ENCODE data around the gene CYB5R2.

The CYB5R2 gene

DNA sequence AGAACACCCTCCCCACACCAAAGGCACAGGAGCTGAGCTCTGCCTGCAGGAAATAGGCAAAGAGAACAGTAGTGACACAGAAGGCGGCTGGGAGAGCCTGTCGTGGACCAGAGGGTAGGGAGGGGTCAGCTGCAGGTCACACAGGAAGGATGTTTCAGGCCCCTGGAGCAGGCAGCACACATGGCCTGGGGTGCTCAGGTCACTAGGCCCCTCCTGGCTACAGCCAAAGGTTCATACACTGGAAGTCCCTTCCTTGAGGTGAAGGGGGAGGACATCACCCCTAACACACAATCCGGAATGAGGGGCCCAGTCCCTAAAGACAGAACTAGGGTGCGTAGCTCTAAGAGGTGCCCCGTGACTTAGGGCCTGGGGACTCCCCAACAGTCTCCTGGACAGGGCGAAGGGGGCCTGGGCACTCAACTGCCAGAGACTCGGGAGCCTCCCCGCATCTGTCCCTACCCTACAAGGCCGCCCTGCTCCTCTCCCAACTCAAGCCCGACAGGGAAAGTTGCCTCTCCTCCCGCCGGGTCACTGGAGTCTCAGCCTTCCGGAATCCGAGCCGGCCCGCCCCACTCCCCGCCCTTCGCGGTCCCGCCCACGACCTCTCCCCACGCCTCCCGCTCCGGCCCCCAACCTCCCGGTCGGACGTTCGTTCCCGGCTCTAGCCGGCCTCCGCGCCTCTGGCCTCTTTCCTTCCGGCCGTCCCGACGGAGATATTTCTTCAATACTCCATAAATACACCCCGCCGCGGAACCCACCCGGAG lies at the start of gene CYB5R2:
Gene CYB5R2, minus strand, starts transcription at position 541 of the 764 bp plus-strand sequence. CDS start 675 bp downstream, outside the sequence.
- DNase-seq (ENCODE audit: low read depth): no peak
- H3K4me3 ChIP-seq (ENCODE audit: low read depth, low read length): no peak within 1 kb of the TSS
- TF ChIP-seq, protein P1, sequence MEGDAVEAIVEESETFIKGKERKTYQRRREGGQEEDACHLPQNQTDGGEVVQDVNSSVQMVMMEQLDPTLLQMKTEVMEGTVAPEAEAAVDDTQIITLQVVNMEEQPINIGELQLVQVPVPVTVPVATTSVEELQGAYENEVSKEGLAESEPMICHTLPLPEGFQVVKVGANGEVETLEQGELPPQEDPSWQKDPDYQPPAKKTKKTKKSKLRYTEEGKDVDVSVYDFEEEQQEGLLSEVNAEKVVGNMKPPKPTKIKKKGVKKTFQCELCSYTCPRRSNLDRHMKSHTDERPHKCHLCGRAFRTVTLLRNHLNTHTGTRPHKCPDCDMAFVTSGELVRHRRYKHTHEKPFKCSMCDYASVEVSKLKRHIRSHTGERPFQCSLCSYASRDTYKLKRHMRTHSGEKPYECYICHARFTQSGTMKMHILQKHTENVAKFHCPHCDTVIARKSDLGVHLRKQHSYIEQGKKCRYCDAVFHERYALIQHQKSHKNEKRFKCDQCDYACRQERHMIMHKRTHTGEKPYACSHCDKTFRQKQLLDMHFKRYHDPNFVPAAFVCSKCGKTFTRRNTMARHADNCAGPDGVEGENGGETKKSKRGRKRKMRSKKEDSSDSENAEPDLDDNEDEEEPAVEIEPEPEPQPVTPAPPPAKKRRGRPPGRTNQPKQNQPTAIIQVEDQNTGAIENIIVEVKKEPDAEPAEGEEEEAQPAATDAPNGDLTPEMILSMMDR (IDR thresholded peaks at IDR 0.05; ENCODE audit: low read depth, low read length): no peak
- TF ChIP-seq MYC (IDR thresholded peaks at IDR 0.05; ENCODE audit: low read depth, low read length) (no peak), POLR2A (IDR thresholded peaks at IDR 0.05; ENCODE audit: extremely low read depth, insufficient read length) (no peak)
- TF ChIP-seq, protein P2, sequence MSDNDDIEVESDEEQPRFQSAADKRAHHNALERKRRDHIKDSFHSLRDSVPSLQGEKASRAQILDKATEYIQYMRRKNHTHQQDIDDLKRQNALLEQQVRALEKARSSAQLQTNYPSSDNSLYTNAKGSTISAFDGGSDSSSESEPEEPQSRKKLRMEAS (IDR thresholded peaks at IDR 0.05; ENCODE audit: low read depth, low read length): no peak

DNA sequence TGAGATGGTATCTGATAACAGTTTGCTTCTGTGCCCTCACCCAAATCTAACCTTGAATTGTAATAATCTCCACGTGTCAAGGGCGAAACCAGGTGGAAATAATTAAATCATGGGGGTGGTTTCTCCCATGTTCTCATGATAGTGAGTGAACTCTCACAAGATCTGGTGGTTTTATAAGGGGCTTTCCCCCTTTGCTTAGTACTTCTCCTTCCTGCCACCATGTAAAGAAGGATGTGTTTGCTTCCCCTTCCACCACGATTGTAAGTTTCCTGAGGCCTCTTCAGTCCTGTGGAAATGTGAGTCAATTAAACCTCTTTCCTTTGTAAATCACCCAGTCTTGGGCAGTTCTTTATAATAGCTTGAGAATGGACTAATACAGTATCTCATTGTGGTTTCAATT lies 41.5 kb upstream of the CYB5R2 start:
- DNase-seq (ENCODE audit: low read depth): no peak
- no peak overlapping the region for H3K4me3 ChIP-seq (ENCODE audit: low read depth, low read length)
- TF ChIP-seq, protein P1 (IDR thresholded peaks at IDR 0.05; ENCODE audit: low read depth, low read length): no peak
- TF ChIP-seq, protein P2 (IDR thresholded peaks at IDR 0.05; ENCODE audit: low read depth, low read length): no peak
- TF ChIP-seq POLR2A (IDR thresholded peaks at IDR 0.05; ENCODE audit: extremely low read depth, insufficient read length) (no peak), MYC (IDR thresholded peaks at IDR 0.05; ENCODE audit: low read depth, low read length) (no peak)

DNA sequence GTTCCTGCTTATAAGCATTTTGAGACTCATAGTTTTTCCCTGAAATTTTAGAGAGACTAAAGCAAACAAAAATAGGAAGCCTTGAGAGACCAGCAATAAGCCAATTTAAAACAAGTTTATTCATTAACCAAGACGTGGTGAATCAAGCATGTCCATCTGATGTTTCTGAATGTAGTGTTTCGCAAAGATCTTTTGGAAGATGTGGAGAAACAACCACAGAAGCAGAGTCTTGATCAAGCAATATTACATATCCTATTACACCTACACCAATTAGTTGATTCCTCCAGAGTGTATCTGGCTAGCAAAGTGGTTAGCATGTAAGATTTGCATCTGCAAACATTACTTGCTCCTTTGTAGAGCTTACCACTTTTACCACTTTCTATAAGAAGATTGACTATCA lies 33.1 kb upstream of the CYB5R2 start, which contains the start of gene OVCH2:
Gene OVCH2, minus strand, starts transcription at position 101 of the 400 bp plus-strand sequence. Its CDS starts 83 bp downstream, at position 18.
- DNase-seq (ENCODE audit: low read depth): no peak
- H3K4me3 ChIP-seq (ENCODE audit: low read depth, low read length): no peak within 1 kb of the TSS
- no peak for TF ChIP-seq MYC (IDR thresholded peaks at IDR 0.05; ENCODE audit: low read depth, low read length)
- TF ChIP-seq, protein P1 (IDR thresholded peaks at IDR 0.05; ENCODE audit: low read depth, low read length): no peak
- no peak for TF ChIP-seq POLR2A (IDR thresholded peaks at IDR 0.05; ENCODE audit: extremely low read depth, insufficient read length)
- TF ChIP-seq, protein P2 (IDR thresholded peaks at IDR 0.05; ENCODE audit: low read depth, low read length): no peak

DNA sequence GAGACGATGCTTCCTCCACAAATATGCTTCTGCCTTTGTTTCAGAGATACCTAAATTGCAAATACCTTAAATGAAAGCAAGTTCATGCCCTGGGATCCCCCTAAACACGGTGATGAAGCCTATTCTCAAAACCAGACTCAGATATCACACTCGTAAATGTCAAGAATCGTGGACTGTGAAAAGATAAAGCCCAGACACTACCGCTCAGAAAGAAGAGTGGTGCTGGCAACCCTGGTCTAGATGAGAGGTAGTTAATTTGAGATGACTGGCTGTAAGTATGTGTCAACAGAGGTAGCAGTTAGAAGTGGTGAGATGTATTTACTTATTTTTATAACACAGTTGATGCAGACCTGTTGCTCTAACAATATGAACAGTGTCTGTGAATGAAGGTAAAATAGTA lies 30.4 kb upstream of the CYB5R2 start:
- TF ChIP-seq, protein P2 (IDR thresholded peaks at IDR 0.05; ENCODE audit: low read depth, low read length): no peak
- TF ChIP-seq POLR2A (IDR thresholded peaks at IDR 0.05; ENCODE audit: extremely low read depth, insufficient read length): no peak
- no peak for DNase-seq (ENCODE audit: low read depth)
- H3K4me3 ChIP-seq (ENCODE audit: low read depth, low read length): no peak overlapping the region

DNA sequence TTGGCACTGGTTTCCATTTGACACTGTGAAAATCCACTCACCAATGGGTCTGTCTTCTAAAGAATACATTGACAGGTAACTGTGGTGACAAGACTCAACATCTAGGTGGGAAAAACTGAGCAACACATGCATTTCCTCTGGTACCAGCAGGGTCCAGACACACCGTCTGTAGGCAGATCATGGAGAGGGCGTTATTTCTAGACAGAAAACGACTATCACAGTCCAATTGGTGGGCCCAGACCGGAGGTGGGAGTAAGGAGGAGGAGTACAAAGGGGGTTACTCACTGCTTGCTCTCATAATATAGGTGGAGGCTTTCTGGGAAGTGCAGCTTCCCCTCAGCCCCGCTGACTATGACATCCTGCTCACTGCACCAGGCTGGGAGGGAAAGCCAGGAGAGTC lies 23.1 kb upstream of the CYB5R2 start:
- TF ChIP-seq, protein P1 (IDR thresholded peaks at IDR 0.05; ENCODE audit: low read depth, low read length): no peak
- no peak for TF ChIP-seq MYC (IDR thresholded peaks at IDR 0.05; ENCODE audit: low read depth, low read length)
- no peak for TF ChIP-seq POLR2A (IDR thresholded peaks at IDR 0.05; ENCODE audit: extremely low read depth, insufficient read length)
- TF ChIP-seq, protein P2 (IDR thresholded peaks at IDR 0.05; ENCODE audit: low read depth, low read length): no peak
- H3K4me3 ChIP-seq (ENCODE audit: low read depth, low read length): no peak overlapping the region
- DNase-seq (ENCODE audit: low read depth): no peak

DNA sequence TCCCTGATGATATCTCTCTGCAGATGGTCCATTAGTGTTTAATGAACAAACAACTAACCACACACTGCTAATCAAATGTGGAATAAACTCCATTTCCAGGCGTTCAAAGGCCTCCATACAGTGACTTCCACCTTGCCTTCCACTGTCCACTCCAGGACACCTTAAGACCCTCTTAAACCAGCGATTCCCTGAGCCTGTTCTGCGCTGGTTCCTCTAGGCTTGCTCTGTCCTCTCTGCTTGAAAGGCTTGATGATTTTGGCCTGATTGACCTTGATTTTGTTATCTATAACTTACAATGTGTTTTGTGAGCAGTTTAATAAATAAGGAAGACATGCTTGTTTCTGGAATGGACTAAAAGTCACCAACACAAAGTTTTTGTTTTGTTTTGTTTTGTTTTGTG lies 20.9 kb upstream of the CYB5R2 start:
- no peak overlapping the region for H3K4me3 ChIP-seq (ENCODE audit: low read depth, low read length)
- DNase-seq (ENCODE audit: low read depth): no peak
- no peak for TF ChIP-seq MYC (IDR thresholded peaks at IDR 0.05; ENCODE audit: low read depth, low read length)
- TF ChIP-seq, protein P2 (IDR thresholded peaks at IDR 0.05; ENCODE audit: low read depth, low read length): no peak
- TF ChIP-seq, protein P1 (IDR thresholded peaks at IDR 0.05; ENCODE audit: low read depth, low read length): no peak
- TF ChIP-seq POLR2A (IDR thresholded peaks at IDR 0.05; ENCODE audit: extremely low read depth, insufficient read length): no peak
